Activated CD8-positive, alpha-beta memory T cell treated with anti-CD3 and anti-CD28 coated beads for 4 hours (primary cell): Measurements from ENCODE around the gene DPP9.
A peak's percentile ranks its signal among the peaks of the same experiment; 100 is the strongest.
"Not testable (repeated sequence)": the region's sequence is repeated elsewhere in the genome, so short reads cannot be mapped to it uniquely, and the experiment has no call there.

ENCODE experiments used
- DNase-seq, 2 donors: peaks; one replicate each; pipeline ENCODE4 v3.0.0-alpha.2; 2020; ENCODE audit warnings: low read depth in 2 of 2

The DPP9 gene

DNA sequence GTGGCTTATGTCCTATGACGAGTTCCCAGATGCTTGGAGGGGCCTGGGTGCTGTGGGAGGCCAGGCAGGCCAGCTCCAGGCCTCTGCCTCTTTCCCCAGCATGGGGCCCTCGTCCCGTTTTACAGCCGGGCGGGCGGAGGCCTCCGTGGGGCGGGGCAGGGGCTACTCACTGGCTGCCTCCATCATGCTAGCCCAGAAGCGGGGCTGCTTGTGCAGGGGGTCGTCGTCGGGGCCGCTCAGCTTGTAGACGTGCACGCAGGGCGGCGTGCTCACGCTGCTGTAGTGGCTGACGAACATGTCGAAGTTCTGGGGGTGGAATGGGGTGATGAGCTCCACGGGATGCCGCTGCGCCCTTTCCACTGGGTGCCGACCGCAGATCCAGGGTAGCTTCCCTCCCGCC is 35.1 kb downstream of the DPP9 start:
- no peak for DNase-seq

GRCh38 chr19:4687396-4687795 is 36.2 kb downstream of the DPP9 start:
- DNase-seq = no peak

DNA sequence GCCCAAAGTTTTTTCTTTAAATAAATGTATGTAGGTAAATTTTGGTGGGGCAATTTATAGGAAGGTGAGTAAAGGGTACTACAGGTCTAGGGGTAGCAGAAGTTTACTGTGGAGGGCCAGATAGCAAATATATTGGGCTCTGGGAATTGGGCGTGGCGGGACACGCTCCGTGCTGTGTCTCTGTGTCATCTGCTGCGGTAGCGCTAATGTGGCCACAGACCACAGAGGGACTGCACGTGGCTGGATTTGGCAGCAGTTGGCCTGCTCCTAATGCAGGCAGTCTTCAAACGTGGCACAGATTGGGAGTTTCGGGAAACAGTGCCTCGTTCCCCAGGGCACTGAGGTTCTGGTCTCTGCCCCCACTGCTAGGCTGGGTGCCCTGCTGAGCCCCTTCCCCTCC is 36.9 kb downstream of the DPP9 start:
- DNase-seq = no peak

DNA sequence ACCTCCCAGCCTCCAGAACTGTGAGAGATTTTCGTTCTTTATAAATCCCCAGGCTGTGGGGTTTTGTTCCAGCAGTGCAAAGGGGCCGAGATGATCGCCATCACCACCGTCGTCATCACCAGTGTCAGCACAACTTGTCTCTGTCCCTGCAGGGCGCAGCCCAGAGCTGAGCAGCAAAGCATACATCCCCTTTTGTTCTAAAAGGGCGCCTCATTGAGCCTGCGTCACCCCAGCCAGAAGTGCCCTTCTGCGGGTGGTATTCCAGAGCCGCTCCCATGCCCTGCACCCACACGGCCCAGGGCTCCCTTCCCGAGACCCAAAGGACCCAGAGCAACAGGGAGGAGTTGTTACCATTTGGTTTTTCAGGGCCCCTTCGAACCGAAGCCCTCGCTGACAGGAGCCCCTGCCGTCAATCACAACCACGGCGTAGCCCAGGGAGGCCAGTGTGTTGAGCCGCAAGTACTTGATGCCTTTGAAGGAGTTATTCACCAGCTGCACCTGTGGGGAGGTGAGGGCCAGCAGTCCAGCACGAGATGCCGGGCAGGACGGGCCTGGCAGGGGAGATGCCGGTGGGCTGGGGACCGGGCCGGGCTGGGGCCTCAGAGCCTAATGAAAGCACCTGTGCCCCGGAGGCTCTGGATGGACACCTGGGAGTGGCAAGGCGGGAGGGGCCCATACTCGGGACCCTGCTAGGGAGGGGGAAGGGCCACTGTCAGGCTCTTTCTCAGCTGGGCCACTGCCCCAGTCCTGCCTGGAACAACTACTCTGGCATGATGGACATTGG is 39.1 kb downstream of the DPP9 start:
- no peak for DNase-seq

DNA sequence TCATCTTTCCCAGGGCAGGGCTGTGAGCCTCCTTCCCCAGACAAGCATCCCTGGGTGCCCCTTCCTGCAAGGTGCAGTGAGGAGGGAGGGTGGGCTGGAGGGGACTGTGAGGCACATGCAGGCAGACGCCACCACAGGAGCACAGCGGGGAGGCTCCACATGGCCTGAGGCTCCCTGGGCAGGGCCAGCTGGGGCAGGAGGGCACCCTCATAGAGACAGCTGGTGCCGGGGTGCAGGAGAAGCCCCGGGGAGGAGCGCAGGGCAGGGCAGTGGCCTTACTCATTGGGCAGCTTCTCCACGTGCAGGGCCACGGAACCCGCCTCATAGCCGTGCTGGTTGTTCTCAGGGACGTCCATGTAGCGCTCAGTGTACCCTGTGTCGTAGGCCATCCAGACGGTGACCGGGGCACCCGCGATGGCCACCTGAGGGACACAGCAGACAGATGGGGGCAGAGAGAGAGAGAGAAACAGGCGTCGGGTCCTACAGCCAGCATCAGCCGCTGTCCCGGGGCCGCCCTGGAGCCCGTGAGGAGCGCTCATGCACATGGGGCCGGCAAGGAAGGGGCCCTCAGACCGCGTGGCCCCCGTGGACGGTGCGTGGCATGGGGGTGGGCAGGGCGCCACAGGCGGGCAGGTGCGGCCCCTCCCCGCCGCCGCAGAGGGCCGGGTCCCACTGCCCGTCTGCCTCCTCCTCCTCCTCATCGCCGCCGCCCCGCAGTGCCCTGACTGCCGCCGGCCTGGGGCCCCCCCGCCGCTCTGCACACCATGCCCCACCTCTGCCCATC is 41.0 kb downstream of the DPP9 start:
- DNase-seq = no peak

DNA sequence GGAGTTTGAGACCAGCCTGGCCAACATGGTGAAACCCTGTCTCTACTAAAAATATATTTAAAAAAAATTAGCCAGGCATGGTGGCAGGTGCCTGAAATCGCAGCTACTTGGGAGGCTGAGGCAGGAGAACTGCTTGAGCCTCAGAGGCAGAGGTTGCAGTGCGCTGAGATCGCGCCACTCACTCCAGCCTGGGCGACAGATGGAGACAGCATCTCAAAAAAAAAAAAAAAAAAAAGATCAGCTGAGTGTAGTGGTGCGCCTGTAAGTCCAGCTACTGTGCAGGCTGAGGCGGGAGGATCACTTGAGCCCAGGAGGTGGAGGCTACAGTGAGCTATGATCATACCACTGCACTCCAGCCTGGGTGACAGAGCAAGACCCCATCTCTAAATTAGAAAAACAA is 43.6 kb downstream of the DPP9 start:
- DNase-seq = not testable (repeated sequence)

DNA sequence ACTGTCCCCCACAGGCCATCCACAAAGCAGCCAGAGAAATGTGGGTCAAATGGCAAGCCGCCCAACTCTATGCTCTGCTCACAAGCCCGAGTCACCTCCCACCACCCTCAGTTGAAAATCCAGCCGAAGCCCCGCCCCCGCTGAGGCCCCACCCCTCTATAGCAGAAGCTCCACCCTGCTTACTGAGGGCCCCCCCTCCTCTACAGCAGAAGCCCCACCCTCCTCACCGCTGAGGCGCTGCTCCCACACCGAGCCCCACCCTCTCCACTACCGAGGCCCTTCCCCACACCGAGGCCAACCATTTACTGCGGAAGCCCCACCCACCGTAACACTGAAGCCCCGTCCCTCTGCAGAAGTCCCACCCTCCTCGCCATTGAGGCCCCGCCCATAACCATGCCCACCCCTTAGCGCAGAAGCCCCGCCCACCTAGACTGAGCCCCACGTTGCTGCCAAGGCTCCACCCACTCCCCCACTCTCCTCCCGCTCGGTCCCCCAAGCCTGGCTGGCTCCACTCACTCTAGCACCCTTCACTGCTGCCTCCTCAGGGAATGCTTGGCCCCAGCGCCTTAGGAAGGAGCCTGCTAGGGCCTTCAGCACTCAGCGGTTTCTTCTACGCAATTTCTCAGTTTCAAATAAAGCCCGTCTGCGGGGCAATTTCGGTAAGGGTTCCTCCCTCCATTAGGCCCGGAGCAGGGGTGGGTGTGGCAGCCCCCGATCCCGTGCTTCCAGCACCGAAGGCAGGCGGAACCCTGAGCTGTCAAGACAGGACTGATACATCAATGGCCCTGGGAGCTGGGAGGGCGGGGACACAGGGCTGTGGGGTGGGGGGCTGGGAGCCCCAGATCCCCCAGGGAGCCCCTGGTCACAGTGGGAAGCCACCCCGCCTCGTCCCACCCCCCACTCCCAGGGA is 44.5 kb downstream of the DPP9 start:
- no peak for DNase-seq

DNA sequence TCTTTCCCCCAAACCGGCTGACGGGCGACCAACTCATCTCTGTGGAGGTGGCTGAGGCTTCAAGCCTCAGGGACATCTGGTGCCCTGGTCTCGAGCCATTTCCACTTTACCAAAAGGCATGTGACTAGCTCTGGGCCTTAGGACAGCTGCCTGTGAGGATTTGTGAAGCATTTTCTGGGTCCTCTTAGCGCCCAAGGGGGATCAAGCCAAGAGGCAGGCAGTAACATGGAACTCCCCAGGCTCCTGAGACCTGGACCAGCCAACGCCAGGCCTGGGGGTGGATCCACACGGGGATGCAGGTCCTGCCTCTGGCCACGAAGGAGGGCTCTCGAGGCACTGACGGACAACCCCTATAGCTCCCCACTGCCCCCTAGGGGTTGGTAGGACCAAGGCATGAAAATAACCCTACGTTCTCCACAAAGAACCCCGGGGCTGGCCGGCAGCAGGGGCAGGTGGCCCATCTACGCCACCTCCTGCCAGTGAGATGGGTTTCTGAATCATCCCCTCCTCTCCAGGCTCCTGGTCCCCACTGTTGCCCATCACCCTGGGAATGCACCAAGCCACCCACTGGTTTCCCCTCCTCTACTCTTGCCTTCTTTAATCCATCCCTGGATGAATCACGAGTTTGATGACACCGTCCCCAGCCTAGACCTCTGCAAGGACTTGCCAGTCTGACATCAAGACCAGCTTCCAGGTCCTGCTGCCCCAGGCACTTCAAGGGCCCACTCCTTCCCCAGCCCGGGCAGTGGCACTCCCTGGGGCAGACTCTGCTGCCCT is 46.5 kb downstream of the DPP9 start:
- DNase-seq = no peak

DNA sequence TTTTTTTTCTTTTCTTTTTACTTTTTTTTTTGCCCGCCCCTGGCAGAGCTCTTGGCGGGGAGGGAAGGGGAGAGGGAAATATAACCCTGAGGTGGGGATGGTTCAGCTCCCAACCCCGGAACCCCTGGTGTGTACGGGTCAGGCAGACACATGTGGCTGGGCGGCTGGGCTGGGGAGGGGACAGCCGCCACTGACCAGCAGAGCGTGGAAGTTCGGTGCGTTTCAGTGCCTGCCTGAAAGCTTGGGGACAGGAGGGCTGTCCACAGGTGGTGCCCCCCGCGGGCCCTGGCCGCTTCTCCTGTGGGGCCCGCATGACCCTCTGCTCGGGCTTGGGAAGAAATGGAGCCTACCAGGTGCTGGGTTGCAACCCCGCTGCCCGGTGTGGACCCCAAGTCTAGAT is 48.3 kb downstream of the DPP9 start:
- DNase-seq = no peak

- no peak for DNase-seq
These were observed 49.9 kb downstream of the DPP9 start for GRCh38 chr19:4673726-4674125.

- DNase-seq = no peak
These were observed 50.4 kb downstream of the DPP9 start for GRCh38 chr19:4673216-4673615.

DNA sequence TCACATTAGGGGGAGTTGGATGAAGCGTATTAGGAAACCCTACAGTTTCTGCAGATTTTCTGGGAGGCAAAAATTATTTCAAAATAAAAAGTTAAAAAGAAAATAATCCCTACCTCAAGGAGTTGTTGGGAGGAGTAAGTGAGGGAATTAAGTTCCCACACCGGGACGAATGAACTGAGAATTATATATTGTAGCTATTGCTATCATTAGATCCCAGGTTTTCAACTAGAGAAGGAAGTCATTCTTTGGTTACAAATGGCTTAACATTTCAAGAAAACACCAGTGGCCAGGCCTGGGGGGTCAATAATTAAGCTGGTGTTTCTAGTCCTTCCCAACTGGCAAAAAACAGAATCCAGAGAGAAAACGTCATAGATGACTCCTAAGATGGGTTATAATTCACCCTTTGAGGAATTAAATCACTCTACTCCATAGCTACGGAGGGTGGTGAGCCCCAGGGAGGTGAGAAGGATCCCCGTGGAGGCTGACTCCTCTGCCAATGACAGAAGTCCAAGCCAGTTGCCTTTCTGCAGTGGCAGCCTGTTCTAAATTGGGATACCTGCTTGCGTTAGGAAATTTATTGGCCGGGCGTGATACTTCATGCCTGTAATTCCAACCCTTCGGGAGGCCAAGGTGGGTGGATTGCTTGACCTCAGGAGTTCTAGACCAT is 52.3 kb downstream of the DPP9 start:
- no peak for DNase-seq

GRCh38 chr19:4669723-4670480 is 53.7 kb downstream of the DPP9 start, which contains the start of gene MYDGF:
Gene MYDGF (minus strand): TSS chr19:4670342. CDS start chr19:4670334, 8 bp downstream.
- DNase-seq = peak; percentile 79 to 86

DNA sequence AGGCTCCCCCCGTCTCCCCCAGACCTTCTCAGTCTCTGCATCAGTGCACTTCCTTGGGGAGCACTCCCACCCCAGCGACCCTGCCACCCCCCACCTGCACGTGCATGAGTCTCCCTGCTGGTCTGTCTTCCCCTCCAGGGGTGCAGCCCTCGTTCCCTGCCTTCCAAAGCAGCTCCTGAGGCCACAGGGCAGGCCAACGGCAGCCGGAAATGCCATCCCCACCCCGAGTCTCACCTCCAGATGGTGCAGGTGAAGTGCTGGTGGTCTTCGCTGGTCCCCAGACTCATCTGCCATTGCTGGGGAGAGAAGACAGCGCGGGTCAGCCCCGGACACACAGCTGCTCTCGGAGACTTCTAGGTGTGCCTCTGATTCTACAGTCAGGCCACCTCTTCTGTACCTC is 59.0 kb downstream of the DPP9 start:
- no peak for DNase-seq

GRCh38 chr19:4662812-4663211 is 60.8 kb downstream of the DPP9 start:
- DNase-seq = no peak

GRCh38 chr19:4662020-4662695 is 61.5 kb downstream of the DPP9 start:
- no peak for DNase-seq

DNA sequence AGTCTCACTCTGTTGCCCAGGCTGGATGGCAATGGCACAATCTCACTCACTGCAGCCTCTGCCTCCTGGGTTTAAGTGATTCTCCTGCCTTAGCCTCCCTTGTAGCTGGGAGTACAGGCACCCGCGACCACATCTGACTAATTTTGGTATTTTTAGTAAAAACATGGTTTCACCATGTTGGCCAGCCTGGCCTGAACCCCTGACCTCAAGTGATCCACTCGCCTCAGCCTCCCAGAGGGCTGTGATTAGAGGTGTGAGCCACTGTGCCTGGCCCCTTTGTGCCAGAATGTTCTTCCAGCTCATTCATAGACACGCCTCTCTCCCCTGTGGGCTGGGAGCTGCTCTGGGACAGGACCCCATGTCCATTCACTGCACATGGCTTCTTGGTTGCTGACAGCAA is 62.6 kb downstream of the DPP9 start:
- no peak for DNase-seq

DNA sequence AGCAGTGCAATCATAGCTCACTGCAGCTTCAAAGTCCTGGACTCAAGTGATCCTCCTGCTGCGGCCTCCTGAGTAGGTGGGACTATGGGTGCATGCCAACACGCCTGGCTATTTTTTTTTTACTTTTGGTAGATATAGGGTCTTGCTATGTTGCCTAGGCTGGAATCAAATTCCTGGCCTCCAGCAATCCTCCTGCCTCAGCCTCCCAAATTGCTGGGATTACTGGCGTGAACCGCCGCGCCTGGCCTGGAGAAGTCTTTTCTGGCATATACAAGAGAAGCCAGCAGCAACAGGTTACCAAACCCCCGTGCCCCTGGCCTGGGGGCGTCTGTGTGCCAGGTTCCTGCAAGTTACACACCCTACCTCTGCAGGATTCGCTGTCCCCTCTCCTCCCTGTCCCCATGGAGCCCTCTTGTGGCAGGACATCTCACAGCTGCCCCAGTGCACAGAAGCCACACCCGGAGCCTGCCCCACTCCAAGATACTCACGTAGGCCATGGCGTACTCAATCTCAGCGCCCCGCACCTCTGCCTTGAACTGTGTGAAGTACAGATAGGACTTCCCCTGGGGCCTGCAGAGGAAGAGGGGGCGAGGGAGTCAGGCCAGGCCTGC is 63.4 kb downstream of the DPP9 start:
- DNase-seq = no peak

DNA sequence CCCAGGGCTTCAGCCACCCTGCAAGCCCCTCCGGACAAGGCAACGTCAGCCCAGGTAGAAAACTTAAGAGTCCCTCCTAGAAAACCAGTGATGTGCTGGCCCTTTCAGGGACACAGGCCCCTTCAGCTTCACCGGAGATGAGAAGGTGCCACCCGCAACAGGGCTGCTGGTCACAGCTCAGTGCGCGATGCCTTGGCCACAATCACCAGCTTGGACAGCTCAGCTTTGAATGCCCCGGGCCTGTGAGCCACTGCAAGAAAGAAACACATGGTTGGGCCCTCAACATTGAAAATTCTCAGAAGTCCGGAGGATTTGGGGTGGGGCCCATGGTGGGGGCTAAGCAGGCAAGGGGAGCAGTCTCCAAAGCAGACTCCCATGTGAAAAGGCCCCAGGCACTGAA is 65.8 kb downstream of the DPP9 start:
- DNase-seq = no peak
